HEK293T (cell line): Measurements from ENCODE around the gene MAGI2.

Experiments used
- CTBP1 ChIP-seq: fragments of 450-650 bp; IDR thresholded peaks from 2 replicates; pipeline ENCODE4 v1.6.1; 2016; ENCODE audit warnings: borderline replicate concordance
- L3MBTL2 ChIP-seq: fragments of 450-650 bp; conservative IDR thresholded peaks from 2 replicates; pipeline ENCODE4 v1.6.1; 2016; ENCODE audit warnings: mild to moderate bottlenecking
- NFRKB ChIP-seq: fragments of 450-650 bp; IDR thresholded peaks from 2 replicates; pipeline ENCODE4 v1.6.1; 2016; ENCODE audit warnings: mild to moderate bottlenecking, moderate library complexity
- SP1 ChIP-seq: fragments of 450-650 bp; IDR thresholded peaks from 2 replicates; pipeline ENCODE4 v1.6.1; 2017
- SUZ12 ChIP-seq: fragments of 450-650 bp; IDR thresholded peaks from 2 replicates; pipeline ENCODE4 v1.6.1; 2016; ENCODE audit warnings: mild to moderate bottlenecking
- TARDBP ChIP-seq: fragments of 450-650 bp; IDR thresholded peaks from 2 replicates; pipeline ENCODE4 v1.6.1; 2016
- ZNF384 ChIP-seq: fragments of 450-650 bp; IDR thresholded peaks from 2 replicates; pipeline ENCODE4 v1.6.1; 2016

DNA sequence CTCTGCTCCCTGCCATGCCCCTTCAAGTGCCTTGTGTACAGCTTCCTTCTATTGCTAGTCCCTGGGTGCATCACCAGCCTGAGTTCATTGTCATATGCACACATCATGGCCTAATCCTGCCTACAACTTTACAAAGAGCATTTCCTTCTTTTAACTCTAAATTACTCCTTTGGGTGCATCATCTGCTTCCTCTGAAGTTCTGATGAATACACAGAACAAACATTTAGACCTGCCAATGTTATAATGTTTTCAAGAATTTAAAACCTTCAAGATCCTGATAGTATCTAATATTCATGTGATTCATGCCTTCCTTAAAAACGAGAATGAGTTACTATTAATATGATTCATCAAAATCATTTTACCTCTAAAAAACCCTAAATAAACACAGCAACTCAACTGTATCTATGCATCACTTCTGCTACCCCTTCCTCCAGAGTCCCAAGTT is 357.1 kb downstream of the MAGI2 start:
- no peak for TF ChIP-seq SP1
- no peak for TF ChIP-seq CTBP1
- TF ChIP-seq TARDBP: no peak
- no peak for TF ChIP-seq ZNF384
- no peak for TF ChIP-seq NFRKB
- no peak for TF ChIP-seq L3MBTL2
- no peak for TF ChIP-seq SUZ12
